ENCODE results near the gene PNKD.

The PNKD gene

DNA sequence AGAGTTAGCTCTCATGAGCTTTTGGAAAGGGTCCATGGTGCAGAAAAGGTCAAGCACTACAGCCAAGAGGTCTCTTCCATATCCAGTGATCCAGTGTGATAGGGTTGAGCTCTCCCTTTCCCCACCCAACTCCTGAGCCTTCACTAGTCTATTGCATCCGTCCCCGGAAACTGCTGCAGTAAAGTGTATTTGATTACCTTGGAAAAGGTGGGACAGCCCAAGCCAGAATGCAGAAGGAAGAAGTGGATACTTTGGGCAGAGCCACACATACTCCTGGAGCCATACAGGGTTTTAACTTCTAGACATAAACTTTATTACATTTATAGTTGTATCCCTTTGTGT is 3.6 kb downstream of the PNKD start:
- DNase-seq = no peak

DNA sequence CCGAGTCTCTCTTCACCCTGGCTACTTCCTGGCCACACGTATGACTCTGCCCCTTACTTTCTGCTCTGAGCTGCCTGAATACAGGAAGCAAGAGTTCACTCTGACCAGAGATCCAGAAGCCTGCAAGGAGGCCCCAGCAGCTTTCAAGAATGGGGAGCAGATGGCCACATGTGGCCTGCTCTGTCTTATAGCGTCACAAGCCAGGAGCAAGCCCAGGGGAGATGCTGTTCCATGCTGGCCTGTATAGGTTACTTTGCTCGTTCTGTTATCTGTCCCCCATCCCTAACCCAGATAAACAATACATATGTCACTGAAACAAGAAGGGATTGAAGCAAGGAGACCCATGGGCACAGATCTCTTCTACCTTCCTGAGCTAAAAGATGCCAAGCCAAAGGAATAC is 4.3 kb downstream of the PNKD start:
- DNase-seq = no peak

DNA sequence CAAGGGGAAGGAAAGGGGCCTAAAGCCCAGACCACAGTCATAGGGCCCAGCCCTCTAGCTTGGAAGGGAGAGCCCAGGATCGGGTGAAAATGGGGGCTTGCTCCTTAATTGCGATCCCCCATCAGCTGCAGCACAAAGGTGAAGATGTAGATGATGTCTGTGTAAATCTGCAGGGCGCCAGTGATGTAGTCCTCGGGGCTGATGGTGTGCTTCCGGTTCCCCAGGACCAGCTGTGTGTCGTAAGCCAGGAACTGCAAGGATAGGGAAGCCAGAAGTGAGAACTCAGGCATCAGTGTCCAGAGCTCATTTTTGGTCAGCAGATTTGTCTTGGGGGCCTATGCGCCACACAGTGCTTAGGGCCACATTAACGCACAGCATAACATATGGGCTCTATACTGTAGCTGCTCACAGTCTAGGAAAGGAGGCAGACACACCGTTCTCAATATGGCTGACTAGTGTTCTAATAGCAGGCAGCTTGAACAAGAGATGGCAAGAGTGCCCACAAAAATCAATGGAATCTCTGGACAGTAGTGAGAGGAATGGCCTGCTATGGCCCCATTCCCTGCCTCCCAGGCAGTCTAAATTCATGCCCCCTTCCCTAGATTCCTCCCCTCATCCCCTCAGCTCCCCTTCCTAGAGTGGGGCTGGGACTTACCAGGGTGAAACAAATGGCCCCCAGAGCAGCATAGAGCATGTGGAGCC is 5.2 kb downstream of the PNKD start:
- no peak for DNase-seq

DNA sequence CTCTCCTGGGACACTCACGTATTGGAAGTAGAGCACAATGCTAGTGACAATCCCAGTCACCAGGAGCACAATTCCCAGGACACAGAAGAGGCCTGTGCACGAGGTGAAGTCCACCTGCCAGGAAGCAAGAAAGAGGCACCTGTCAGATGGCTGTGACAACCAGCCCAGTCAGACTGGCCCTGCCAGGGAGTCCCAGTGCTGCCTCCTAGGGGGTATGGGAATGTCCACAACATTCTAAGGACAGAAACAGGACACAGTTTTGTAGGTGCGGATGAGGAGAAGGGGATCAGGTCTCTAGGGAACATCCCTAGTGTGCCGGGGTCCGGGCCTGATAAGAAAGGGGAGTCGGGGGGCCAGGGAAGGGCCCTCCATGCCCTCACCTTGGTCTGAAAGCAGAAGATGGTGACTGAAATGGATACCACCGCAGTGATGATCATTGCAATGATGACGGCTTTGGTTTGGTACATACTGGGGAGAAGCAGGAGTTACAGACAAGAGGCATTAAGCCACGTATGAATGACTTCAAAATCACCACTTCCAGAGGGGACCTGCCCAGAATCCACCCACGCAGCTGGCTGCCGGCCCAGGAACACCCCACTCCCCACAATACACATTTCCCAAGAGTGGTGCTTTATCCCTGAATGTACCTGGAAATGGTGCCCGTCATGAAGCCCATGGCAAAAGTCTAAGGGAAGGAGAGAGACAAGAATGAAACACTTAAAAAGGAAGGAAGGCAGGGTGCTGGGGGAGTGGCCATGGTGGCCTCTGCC is 6.9 kb downstream of the PNKD start:
- no peak for DNase-seq

DNA sequence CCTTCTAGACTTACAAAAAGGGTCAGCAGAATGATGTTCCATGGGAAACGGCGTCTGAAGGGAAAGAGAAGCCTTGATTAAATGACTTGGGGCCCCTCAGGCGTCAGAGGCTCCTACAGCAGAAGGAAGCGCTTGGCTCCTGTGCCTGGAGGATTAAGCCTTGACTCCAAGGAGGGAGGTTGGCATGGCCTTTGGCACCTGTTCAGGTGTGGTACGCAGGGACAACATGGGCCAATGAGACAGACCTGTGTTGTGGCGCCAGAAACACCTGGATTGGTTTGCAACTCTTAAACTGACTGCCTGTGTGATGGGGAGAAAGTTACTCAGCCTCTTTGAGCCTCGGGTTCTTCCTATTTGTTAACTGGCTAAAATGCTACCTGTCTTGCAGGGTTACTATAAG is 7.6 kb downstream of the PNKD start:
- DNase-seq = no peak

DNA sequence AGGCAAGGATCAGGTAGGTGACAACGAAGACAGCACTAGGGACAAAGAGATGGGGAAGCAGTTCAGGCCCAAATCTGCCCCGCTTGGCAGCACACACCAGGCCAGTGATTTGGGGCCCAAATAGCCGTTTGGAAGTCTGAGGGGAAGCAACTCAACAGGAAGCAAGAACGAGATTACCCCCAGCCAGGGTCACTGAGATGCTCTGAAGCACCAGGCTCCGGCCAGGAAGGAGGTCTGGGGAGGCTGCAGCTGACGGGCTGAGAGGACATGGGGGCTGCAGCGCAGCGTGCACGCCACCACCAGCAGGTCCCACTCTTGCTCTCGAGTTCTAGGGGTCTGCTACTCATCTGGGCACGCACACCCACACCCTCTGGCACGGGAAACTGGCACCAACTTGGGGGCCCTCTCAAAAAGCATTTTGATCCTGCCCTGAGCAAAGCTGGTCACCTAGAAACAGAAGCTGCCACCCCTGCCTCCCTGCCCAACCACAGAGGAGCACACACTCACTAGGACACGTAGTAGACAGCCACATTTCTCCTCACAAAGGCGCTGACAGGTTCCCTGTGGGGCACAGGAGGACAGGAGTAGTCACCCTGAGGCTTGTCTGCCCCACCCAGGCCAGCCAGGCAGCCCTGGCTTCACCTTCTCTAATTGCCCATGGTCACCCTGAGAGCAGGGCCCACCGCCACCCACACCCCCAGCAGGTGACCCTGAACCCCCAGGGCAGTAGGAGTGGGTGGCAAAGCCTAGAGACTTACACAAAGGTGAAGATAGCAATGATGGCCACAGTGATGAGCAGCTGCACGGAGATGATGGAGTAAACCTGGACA is 8.4 kb downstream of the PNKD start:
- no peak for DNase-seq

DNA sequence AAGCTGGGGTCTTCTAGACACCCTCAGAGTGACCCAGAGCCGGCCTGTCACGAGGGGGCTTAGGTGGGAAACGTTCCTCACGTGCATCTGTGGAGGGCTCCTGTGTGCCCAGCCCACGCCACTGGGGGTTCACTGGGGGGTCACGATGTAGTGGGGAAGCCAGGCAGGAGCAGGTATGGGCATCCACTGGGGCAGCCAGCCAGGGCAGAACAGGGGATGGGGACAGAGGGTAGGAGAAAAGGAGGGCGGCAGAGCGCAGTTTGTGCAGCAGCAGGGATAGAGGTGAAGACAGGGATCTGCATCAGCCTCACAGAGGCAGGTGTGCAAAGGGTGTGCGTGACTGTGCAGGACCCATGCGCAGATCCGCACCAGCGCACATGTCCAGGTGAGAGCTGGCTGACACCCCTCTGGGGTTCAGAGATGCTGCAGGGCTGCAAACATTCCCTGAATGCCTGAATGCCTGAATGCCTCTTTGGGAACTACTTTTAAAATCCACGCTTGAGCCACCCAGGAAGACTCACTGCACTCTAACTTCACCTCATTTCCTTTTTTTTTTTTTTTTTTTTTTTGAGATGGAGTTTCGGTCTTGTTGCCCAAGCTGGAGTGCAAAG is 10.0 kb downstream of the PNKD start:
- DNase-seq = no peak

DNA sequence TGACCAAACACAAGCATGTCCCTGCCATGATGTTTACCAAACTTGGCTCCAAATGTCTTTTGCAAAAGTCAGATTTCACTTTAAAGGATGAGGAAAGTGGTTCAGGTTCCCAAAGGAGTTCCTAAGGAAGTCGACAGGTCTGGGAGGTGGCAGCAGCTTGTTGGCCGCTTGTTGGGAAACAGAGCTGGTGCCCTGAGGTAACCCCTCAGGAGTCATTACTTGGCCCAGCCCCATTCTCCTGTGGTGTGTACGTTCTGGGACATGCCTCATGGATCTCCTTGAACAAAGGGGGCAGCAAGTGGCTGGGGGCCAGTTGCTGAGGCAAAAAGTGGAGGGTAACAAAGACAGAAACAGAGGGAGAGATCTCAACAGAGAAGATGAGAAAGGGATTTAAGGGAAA is 11.1 kb downstream of the PNKD start:
- no peak for DNase-seq

DNA sequence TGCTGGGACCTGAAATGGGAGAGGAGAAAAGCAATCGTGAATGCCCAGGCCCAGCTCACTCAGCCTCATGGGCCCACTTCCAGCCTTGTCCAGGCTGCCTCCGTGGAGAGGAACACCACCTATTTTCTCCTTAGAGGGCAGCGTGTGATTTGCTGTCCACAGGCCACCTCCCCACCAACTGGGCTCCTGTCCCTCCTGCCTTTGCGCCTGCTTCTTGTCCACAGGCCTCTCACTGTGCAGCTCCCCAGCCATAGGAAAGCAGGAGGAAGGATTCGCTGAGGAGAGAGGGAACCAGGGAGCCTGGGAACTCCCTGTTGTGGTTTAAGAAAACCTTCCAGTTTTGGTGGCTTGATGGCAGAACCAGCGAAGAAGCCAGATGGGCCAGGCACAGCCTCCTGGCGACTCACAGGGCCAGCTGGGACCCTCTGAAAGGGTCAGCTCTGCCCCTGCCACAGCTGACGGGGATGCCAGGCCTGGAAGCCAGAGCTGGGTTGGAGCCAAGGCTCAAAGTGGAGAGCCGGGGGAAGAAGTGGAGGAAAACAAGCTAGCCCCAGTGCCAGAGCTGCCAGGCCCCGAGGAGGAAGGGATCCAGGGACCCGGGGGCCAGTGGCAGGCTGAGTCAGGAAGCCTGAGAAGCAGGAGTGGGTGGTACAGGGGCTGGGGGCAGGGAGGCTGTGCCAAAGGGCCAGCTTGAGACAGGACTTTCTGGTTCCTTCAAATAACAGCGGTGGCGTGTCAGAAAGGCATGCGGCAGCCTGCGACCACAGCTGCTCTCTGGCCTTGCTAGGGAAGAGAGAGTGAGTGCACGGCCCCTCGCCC is 12.1 kb downstream of the PNKD start:
- DNase-seq = no peak

DNA sequence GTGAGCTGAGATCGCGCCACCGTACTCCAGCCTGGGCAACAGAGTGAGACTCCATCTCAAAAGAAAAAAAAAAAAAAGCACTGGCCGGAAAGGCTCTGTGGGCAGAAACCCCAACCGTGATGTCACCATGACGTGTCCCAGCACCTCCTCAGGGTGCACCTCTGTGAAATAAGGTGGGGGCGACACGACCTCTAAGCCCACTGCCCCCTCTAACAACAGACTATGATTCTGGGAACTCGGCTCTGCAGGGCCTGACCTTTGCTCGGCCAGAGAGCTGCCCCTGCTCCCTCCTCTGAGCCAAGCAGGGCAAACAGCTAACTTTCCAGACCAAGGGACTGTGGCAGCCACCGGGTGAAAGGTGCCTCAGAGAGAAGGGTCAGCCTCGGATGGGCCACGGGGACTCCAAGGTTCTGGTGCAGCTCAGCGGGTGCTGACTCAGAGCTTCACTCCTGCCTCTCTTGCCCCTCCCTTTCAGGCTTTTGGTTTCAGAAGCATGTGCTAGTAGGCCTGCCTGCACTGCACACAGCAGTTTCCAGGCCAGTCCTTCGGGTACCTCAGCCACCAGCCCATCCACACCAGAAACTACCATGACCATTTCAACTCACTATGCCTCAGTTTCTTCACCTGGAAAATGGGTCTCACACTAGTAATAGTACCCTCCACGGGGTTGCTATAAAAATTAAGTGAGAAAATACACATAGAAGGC is 13.9 kb downstream of the PNKD start:
- DNase-seq = no peak

DNA sequence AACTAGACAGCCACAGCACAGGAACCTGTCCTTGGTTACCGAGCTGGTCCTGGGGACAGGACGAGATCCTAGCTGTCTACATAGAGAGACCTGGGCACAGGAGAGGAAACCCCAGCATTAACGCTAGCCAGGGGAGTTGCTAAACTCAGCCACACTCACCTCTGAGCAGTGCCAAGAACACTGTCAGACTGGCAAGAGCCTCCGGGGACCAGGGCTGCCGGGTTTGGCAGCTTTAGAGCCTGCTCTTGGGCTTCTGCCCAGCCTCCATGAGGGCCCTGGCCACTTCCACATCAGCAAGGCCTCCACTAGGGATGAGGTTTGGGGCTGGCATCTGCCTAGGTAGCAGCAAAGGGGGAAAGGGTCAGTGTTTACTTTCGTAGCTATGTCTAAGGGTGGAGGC is 15.3 kb downstream of the PNKD start:
- DNase-seq = no peak

DNA sequence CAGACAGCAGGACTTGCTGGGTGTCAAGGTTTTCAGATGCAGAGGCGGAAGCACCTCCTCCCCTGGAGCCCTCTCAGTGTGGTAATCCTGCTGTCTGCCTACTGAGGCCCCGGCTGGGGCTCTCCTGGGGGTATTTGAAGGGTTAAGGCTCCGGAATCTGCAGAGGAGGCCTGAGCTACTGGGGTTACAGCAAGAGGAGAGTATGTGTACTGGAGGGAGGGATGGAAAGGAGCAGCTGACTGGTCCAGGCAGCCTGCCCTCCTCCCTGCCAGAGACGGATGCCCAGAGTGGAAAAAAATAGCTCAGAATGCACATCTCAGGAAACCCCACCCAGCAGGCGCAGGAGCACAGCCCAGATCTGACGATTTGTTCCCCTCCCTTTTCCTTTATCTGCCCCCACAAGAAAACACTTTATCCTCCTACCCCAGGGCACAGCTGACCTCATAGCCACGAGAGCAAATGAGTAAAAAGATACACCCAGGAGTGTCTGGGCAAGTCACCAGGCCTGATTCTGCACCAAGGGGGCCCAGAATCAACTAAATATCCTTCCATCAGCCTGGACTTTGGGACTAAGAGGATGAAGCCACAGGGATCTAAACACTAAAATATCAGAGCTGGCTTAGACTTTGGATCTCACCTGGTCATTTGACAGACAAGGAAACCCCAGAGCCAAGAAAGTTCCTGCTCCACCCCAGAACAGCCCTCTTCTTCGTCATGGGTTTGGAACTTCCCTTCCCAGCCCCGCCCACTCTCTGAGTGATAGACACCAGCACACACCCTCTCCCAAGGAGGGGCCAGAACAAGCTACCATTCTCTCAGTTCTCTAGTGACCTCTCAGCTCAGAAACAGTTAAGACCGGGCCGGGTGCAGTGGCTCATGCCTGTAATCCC is 16.5 kb downstream of the PNKD start:
- DNase-seq = peak; percentile 80

DNA sequence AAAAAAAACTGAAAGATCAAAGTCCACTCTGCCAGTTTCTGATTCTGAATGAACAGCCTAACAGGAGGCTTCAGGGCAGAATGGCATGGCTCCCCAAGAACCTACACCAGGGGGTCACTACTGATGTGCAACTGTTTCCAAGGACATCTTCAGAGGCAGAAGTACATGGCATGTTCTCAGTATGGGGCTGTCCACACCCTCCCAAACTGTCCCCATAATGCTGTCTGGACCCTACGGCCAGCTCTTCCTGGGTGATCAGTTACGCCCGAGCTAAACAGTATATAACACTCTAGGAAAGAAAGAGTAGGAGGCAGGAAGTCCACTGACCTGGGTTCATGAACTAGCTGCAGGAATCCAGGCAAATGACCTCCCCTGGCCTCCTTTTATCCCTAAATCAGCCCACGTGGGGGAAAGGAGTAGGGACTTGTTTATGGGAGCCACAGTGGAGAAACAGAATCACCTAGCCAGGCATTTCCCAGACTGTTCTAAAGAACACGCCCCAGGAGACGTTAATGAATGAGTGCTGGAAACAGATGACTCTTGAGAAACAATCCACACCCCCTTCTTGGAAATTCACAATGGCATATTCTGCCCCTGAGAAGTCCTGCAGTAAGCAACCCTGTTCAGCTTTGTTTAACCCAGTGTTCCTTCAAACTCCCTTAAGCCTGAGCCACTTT is 19.5 kb downstream of the PNKD start:
- DNase-seq = peak; percentile 48

DNA sequence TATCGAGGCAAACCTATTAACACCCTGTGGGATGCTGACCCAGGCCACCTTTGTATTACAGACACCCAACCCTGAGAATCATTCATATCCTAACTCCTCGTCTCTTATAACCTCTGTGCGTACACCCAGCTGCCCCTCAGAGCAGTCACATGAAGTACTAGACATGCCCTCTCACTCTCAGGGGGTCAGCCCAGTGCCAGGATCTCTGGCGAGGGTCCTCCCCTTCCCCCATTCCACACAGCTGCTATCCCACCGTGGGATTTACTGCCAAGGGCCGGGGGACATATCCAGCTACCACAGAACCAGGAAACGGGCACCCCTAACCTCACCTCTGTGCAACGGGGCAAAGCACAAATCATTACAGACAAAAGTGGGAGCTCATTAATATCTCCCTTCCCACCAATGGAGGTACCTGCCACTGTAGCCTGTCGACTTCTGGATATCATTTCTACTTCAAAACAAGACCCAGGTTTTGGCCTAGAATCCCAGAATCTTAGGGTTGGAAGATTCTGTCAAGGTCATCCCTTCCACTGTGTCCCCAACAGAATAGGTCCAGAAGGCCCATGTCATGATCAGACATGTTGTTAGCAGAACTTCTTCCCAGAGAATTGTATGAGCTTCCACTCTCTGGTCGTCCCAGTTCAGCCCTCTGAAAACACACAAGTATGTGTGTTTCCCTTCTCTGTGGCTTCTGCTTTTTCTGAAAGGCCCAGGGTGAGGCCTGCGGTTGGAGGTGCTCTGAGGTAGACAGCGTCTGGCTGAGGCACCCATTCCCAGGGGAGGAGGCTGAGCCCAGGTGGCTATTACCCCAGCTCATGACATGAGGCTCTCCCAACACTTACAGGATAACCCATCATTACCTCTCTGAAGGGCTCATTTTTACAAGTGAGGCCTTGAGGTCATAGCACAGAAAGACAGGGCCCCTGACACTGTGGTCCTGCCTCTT is 20.3 kb downstream of the PNKD start:
- DNase-seq = no peak

DNA sequence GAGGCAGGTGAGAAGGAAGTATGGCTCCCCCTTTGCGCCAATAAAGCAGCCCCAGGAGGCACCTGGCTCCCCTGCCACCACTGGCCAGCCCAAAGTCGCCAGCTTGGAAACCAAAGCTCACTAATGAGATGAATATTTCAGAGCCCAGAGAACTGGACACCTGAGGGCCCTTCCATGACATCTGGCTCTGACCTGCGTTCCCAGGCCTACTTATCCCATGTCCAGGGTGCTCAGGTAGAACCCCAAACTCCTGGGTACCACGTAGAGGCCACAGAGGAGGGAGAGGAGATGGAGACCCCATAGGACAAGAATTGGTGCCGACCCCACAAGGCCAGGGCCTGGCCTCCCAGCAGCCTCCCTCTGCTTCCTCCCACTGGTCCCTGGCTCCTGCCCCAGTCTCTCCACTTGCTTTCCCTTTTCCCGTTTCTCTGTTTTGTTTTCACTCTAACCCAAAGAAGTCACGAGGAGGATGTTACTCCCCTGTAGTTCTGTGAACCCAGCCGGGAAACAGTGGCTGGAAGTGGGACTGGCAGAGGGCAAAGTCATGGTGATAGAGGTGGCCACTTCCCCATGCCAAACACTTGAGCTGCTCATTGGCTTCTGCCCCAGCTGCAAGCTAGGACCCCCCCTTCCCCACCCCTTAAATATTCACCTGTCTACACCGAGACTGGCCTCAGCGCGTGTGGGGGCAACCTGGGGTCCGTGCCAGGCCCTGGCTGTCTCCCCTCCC is 21.2 kb downstream of the PNKD start:
- no peak for DNase-seq

DNA sequence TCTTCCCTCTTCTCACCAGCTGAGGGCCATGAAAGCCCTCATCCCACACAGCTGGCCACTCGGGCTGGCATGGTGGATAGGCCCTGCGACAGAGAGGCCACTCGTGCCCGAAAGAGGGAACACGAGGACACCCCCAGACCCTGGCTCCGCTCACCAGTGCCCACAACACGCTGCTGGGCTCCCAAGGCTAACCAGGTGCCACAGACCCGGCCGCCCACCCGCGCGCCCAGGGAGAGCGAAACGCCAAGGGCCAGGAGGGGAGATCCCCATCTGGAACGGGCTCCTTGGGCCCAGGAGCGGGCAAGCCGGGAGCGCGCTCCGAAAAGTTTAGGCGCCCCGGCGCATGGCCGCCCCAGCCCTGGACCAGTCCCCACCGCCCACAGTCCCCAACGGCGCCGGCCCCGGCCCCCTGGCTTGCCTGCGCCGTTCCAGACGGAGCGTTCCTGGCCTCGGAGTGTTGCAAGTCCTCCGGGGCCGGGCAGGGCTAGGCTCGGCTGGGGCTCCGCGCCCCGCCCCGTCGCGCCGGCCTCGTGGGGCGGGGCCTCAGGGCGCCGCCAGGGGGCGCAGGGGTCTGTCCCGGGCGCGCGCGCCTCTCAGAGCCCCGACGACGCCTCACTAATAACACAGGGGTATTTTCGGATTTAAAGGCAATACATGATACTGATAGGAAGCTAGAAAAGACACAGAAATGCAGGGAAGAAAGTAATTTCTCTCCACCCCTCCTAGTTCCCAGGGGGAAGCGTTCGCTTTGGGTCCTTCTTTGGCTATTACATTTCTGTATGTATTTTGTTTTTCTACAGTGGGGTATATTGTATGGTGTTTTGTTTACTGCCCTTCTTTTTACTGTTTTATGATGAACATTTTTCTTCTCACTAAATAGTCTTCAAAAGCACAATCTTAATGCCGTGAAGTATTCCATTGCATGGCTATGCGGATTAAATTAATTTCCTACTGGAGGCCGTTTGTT is 22.0 kb downstream of the PNKD start, which contains the start of gene TMBIM1:
TMBIM1 (minus strand) TSS at position 456 of the 967 bp plus-strand sequence. CDS start 10,362 bp downstream, outside the sequence.
- DNase-seq = no peak
